SK-N-MC (cell line): ENCODE measurements around the gene FAM13A.

Experiments used
- DNase-seq: peaks from one replicate; pipeline ENCODE4 v3.0.0-alpha.2; 2011; ENCODE audit warnings: low read depth, low spot score
- H3K27ac ChIP-seq: fragments of 200-600 bp; sonication (generic); 2 replicates; pipeline ENCODE4 v1.5.1; 2016; ENCODE audit warnings: mixed run types
- H3K36me3 ChIP-seq: fragments of 200-600 bp; sonication (generic); 2 replicates; pipeline ENCODE4 v1.6.1; 2017; ENCODE audit warnings: antibody characterized with exemption, low read length, mixed read lengths; ENCODE audit not compliant: insufficient read depth
- H3K4me3 ChIP-seq: fragments of 200-600 bp; sonication (generic); 2 replicates; pipeline ENCODE4 v1.5.1; 2016
- H3K9ac ChIP-seq: fragments of 200-600 bp; sonication (generic); 2 replicates; pipeline ENCODE4 v1.8.0; 2017; ENCODE audit warnings: mixed run types, mixed read lengths; ENCODE audit not compliant: insufficient read length
- H3K9me3 ChIP-seq: fragments of 200-600 bp; sonication (generic); 2 replicates; pipeline ENCODE4 v1.6.1; 2017; ENCODE audit warnings: low read depth, mild to moderate bottlenecking, antibody characterized with exemption, low read length, moderate library complexity, mixed read lengths
- EZH2 ChIP-seq: fragments of 200-600 bp; sonication (generic); IDR thresholded peaks from one replicate; pipeline ENCODE4 v1.6.1; 2017; ENCODE audit warnings: antibody characterized with exemption
- FOXP2 ChIP-seq: optimal IDR thresholded peaks from 2 replicates; pipeline ENCODE3; 2011; ENCODE audit warnings: mild to moderate bottlenecking, moderate library complexity; ENCODE audit not compliant: insufficient read depth; ENCODE audit errors: extremely low read length, control extremely low read depth
- POLR2AphosphoS5 ChIP-seq: IDR thresholded peaks from 2 replicates; pipeline ENCODE4 v1.6.1; 2012; ENCODE audit warnings: mild to moderate bottlenecking, low read depth, low read length, borderline replicate concordance

The FAM13A gene

GRCh38 chr4:88820698-88821415, 236.1 kb downstream of the FAM13A start:
- TF ChIP-seq FOXP2 (no peak), POLR2AphosphoS5 (no peak), EZH2 (no peak)
- Histone ChIP-seq H3K4me3 (no peak overlapping the region), H3K27ac (no peak overlapping the region), H3K9me3 (no peaks in the 10 kb centered on the region), H3K36me3 (no peaks in the 10 kb centered on the region), H3K9ac (no peak overlapping the region)
- no peak for DNase-seq

- Histone ChIP-seq H3K9me3 (no peaks in the 10 kb centered on the region), H3K4me3 (no peak overlapping the region), H3K27ac (no peak overlapping the region), H3K36me3 (no peaks in the 10 kb centered on the region), H3K9ac (no peak overlapping the region)
- no peak for DNase-seq
- TF ChIP-seq FOXP2 = no peak
- no peak for TF ChIP-seq POLR2AphosphoS5
- TF ChIP-seq EZH2 = no peak
Measured at GRCh38 chr4:88819818-88820697, 236.9 kb downstream of the FAM13A start.

- H3K9me3 ChIP-seq = no peaks in the 10 kb centered on the region
- H3K27ac ChIP-seq = no peak overlapping the region
- no peak for TF ChIP-seq FOXP2
- no peak for TF ChIP-seq POLR2AphosphoS5
- no peak for TF ChIP-seq EZH2
- DNase-seq = no peak
- H3K9ac ChIP-seq = no peak overlapping the region
- H3K4me3 ChIP-seq = no peak overlapping the region
- no peaks in the 10 kb centered on the region for H3K36me3 ChIP-seq
Measured at GRCh38 chr4:88818631-88819470, 238.1 kb downstream of the FAM13A start.

DNA sequence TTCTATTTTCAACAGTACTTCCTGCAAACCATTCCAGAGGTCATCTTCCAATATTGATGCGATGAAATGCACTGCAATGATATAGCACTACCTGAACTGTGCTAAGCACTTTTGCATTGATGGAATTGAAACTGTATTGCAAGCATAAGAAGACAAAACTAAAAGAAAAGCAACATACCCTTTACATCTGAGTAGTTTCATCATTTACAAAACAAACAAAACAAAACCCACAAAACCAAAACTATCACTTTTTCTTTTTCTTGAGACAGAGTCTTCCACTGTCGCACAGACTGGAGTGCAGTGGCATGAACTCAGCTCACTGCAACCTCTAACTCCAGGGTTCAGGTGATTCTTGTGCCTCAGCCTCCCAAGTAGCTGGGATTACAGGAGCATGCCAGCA, 239.2 kb downstream of the FAM13A start:
- H3K9me3 ChIP-seq = no peaks in the 10 kb centered on the region
- H3K36me3 ChIP-seq = no peaks in the 10 kb centered on the region
- no peak overlapping the region for H3K27ac ChIP-seq
- no peak for DNase-seq
- no peak for TF ChIP-seq EZH2
- no peak for TF ChIP-seq POLR2AphosphoS5
- no peak for TF ChIP-seq FOXP2
- H3K9ac ChIP-seq = no peak overlapping the region
- H3K4me3 ChIP-seq = no peak overlapping the region

- TF ChIP-seq EZH2 (no peak), POLR2AphosphoS5 (no peak), FOXP2 (no peak)
- no peaks in the 10 kb centered on the region for H3K9me3 ChIP-seq
Measured at GRCh38 chr4:88816360-88816759, 240.6 kb downstream of the FAM13A start.

GRCh38 chr4:88814043-88814617, 242.9 kb downstream of the FAM13A start:
- Histone ChIP-seq H3K36me3 (no peaks in the 10 kb centered on the region), H3K27ac (no peak overlapping the region), H3K9me3 (no peaks in the 10 kb centered on the region), H3K9ac (no peak overlapping the region), H3K4me3 (no peak overlapping the region)
- TF ChIP-seq FOXP2 (no peak), POLR2AphosphoS5 (no peak), EZH2 (no peak)
- DNase-seq = no peak

More at GRCh38 chr4:88816360-88816759, 240.6 kb downstream of the FAM13A start:
- no peak overlapping the region for H3K27ac ChIP-seq
- no peaks in the 10 kb centered on the region for H3K36me3 ChIP-seq
- no peak overlapping the region for H3K9ac ChIP-seq
- DNase-seq = no peak
- no peak overlapping the region for H3K4me3 ChIP-seq

- no peak overlapping the region for H3K27ac ChIP-seq
- no peak for DNase-seq
- no peak for TF ChIP-seq EZH2
- no peak for TF ChIP-seq FOXP2
- no peak for TF ChIP-seq POLR2AphosphoS5
- H3K36me3 ChIP-seq = no peaks in the 10 kb centered on the region
- H3K9ac ChIP-seq = no peak overlapping the region
- no peak overlapping the region for H3K4me3 ChIP-seq
- H3K9me3 ChIP-seq = no peaks in the 10 kb centered on the region
Measured at GRCh38 chr4:88813013-88813412, 244.0 kb downstream of the FAM13A start.

DNA sequence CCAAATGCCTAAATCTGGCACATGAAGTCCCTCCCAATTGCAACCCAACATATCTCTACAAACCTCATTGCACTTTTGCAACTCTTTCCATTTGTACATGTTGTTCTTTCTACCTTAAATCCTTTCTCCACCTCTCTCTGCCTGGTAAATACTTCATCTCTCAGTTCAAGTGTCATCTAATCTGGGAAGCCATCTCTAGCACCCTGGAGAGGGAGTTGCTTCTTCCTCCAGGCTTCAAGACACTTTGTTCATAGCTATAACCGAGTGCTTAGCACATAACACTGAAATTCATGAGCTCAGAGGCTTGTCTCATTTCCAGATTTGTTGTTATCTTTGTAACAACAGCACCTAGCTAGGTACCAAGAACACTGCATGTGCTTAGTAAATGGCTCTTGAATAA, 244.6 kb downstream of the FAM13A start:
- no peak overlapping the region for H3K4me3 ChIP-seq
- H3K27ac ChIP-seq = no peak overlapping the region
- no peak for DNase-seq
- H3K9ac ChIP-seq = no peak overlapping the region
- TF ChIP-seq FOXP2 (no peak), POLR2AphosphoS5 (no peak), EZH2 (no peak)
- H3K9me3 ChIP-seq = no peaks in the 10 kb centered on the region
- no peaks in the 10 kb centered on the region for H3K36me3 ChIP-seq
